C4-2B (cell line): ENCODE results near the gene MEAF6.
A peak's percentile ranks its signal among the peaks of the same experiment; 100 is the strongest.

Experiments used
- H3K27ac ChIP-seq: fragments of 450-650 bp; 2 replicates; pipeline ENCODE4 v1.5.1; 2017
- CTCF ChIP-seq: fragments of 450-650 bp; conservative IDR thresholded peaks from 2 replicates; pipeline ENCODE4 v1.5.1; 2017; ENCODE audit warnings: mild to moderate bottlenecking
- ZFX ChIP-seq: fragments of 450-650 bp; IDR thresholded peaks from 2 replicates; pipeline ENCODE4 v1.6.1; 2017

The MEAF6 gene

GRCh38 chr1:37485902-37486679, 28.5 kb downstream of the MEAF6 start:
- no peak for TF ChIP-seq CTCF
- TF ChIP-seq ZFX = no peak
- H3K27ac ChIP-seq = peak overlapping the region; percentile 87

DNA sequence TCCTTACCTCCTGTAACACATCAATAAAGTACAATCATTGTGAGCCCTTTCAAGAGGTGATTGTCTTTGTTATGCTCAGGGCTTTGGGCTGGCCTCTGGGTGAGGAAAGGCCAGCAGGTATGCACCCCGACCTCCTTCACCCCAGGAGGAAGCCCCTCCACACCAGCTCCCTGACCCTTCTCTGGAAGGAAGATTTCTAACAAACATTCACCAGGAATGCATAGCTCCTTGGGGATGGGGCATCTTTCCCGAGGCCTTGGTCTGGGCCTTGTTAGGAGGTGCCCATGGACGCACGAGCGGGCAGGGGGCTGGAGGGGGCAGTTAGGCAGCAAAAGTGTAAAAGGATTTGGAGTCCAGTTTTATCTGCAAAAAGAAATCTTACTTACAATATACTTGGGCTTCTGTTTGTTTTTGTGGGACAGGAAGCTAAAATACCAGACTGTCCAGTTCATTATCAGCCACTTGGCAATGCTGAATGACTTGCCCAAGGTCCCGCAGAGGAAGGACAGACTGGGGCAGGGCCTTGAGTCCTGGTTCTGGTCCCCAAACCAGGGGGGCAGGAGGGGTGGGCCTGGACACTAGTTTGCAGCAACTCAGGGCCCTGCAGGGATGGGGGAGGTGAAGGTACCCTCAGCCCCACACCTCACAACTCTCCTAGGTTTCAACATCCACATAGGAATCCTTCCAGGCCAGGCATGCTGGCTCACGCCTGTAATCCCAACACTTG, 30.1 kb downstream of the MEAF6 start:
- peak overlapping the region; percentile 87 for H3K27ac ChIP-seq
- TF ChIP-seq CTCF = no peak
- peak; percentile 40; the same call in 1 of the 2 replicates for TF ChIP-seq ZFX

DNA sequence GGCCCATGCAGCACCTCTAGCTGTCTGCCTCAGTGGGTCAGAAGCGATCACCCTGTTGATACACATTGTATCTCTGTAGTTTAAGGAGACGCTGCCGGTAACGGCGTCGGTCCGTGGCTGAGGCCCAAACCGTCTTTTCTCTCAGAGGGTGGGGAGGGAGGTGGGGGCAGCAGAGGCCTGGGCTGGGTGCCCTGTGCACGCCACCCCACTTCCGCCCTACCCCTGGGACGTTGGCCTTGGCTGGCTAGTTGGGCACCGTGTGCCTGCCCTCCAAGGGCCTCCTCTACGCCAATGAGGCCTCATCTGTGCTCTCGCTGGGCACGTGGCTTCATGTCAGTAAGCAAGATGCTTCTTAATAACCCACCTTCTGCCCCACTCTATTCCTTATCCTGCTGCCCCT, 30.8 kb downstream of the MEAF6 start:
- H3K27ac ChIP-seq = peak overlapping the region; percentile 87
- TF ChIP-seq ZFX (0 out of 2 replicates have a peak, but pooled peaks have one; percentile 23), CTCF (no peak)

- H3K27ac ChIP-seq = peak overlapping the region; percentile 87
- TF ChIP-seq CTCF (no peak), ZFX (no peak)
Measured at GRCh38 chr1:37482796-37483744, 31.5 kb downstream of the MEAF6 start.

- peak overlapping the region; percentile 87 for H3K27ac ChIP-seq
- no peak for TF ChIP-seq ZFX
- no peak for TF ChIP-seq CTCF
Measured at GRCh38 chr1:37482004-37482785, 32.4 kb downstream of the MEAF6 start.

DNA sequence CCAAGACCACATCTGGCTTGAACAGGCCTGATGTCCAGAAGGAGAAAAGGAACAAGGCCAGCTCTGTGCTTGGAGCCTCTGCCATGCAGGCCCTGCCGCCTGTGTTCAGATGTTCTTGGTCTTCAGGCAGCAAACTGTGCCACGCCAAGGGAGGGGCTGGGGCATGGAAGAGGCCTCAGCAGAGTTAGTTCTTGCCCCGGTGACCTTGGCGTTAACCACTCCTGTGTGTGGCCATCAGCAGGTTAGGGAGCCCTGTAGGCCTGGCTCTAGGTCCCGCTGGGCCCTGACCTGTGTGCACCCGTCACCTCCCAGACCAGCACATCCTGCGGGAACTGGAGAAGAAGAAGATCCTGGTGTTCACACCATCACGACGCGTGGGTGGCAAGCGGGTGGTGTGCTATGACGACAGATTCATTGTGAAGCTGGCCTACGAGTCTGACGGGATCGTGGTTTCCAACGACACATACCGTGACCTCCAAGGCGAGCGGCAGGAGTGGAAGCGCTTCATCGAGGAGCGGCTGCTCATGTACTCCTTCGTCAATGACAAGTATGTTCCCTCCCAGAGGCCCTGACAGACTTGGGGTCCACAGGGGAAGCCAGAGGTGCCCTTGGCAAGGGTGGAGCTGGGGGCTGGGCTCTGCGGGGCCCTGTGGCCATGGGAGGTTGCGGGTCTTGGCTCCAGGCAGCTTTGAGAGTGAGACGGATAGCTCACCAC, 33.1 kb downstream of the MEAF6 start:
- peak overlapping the region; percentile 87 for H3K27ac ChIP-seq
- TF ChIP-seq ZFX (no peak), CTCF (no peak)
